HL-60 (cell line): Measurements from ENCODE around the gene PROB1.
"Not testable (repeated sequence)": the region's sequence is repeated elsewhere in the genome, so short reads cannot be mapped to it uniquely, and the experiment has no call there.

Experiments used
- DNase-seq, 2 experiments: peaks; one replicate each; pipeline ENCODE4 v3.0.0-alpha.2; 2010 to 2020; ENCODE audit warnings: low read depth in 1 of 2, low spot score in 1 of 2
- H3K27ac ChIP-seq: fragments of 250-450 bp; sonication (Bioruptor Pico); replicated peaks from 2 replicates; pipeline ENCODE4 v1.5.1; 2020; ENCODE audit warnings: mild to moderate bottlenecking, moderate library complexity
- H3K27me3 ChIP-seq: fragments of 250-450 bp; sonication (Bioruptor Pico); 2 replicates; pipeline ENCODE4 v1.5.1; 2021; ENCODE audit warnings: mild to moderate bottlenecking, moderate library complexity; ENCODE audit not compliant: insufficient read depth, poor library complexity, severe bottlenecking
- H3K4me3 ChIP-seq: replicated peaks from 2 replicates; pipeline ENCODE4 v1.5.1; 2011; ENCODE audit warnings: mild to moderate bottlenecking, control low read depth, low read length; ENCODE audit not compliant: insufficient read depth
- GABPA ChIP-seq: IDR thresholded peaks from 2 replicates; pipeline ENCODE4 v1.6.1; 2012; ENCODE audit warnings: low read depth
- POLR2AphosphoS5 ChIP-seq: IDR thresholded peaks from 2 replicates; pipeline ENCODE4 v1.6.1; 2012; ENCODE audit warnings: low read depth
- SPI1 ChIP-seq: IDR thresholded peaks from 2 replicates; pipeline ENCODE4 v1.6.1; 2012; ENCODE audit warnings: low read depth, mild to moderate bottlenecking, borderline replicate concordance
- TF ChIP-seq, protein P1 (sequence below): IDR thresholded peaks from 2 replicates; pipeline ENCODE4 v1.6.1; 2012; ENCODE audit warnings: low read depth; ENCODE audit not compliant: insufficient replicate concordance
- TF ChIP-seq, protein P2 (sequence below): IDR thresholded peaks from one replicate; pipeline ENCODE4 v1.5.1; 2011; ENCODE audit warnings: low read length, control low read depth, inconsistent platforms; ENCODE audit not compliant: insufficient read depth

PROB1 gene

DNA sequence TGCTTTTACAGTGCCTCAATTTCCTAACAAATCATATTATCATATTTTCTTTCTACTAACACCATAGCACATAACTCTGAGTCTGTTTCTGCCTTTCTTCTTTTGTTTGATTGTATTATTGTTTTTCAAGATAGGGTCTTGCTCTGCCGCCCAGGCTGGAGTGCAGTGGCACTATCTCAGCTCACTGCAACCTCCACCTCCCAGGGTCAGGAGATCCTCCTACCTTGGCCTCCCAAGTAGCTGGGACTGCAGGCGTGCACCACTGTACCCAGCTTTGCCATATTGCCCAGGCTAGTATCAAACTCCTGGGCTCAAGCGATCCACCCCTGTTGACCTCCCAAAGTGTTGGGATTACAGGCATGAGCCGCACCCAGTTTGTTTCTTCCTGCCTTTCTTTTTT is 34.5 kb downstream of the PROB1 start:
- TF ChIP-seq POLR2AphosphoS5 (no peak), GABPA (no peak), SPI1 (no peak)
- TF ChIP-seq, protein P1, sequence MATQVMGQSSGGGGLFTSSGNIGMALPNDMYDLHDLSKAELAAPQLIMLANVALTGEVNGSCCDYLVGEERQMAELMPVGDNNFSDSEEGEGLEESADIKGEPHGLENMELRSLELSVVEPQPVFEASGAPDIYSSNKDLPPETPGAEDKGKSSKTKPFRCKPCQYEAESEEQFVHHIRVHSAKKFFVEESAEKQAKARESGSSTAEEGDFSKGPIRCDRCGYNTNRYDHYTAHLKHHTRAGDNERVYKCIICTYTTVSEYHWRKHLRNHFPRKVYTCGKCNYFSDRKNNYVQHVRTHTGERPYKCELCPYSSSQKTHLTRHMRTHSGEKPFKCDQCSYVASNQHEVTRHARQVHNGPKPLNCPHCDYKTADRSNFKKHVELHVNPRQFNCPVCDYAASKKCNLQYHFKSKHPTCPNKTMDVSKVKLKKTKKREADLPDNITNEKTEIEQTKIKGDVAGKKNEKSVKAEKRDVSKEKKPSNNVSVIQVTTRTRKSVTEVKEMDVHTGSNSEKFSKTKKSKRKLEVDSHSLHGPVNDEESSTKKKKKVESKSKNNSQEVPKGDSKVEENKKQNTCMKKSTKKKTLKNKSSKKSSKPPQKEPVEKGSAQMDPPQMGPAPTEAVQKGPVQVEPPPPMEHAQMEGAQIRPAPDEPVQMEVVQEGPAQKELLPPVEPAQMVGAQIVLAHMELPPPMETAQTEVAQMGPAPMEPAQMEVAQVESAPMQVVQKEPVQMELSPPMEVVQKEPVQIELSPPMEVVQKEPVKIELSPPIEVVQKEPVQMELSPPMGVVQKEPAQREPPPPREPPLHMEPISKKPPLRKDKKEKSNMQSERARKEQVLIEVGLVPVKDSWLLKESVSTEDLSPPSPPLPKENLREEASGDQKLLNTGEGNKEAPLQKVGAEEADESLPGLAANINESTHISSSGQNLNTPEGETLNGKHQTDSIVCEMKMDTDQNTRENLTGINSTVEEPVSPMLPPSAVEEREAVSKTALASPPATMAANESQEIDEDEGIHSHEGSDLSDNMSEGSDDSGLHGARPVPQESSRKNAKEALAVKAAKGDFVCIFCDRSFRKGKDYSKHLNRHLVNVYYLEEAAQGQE: no peak
- TF ChIP-seq, protein P2, sequence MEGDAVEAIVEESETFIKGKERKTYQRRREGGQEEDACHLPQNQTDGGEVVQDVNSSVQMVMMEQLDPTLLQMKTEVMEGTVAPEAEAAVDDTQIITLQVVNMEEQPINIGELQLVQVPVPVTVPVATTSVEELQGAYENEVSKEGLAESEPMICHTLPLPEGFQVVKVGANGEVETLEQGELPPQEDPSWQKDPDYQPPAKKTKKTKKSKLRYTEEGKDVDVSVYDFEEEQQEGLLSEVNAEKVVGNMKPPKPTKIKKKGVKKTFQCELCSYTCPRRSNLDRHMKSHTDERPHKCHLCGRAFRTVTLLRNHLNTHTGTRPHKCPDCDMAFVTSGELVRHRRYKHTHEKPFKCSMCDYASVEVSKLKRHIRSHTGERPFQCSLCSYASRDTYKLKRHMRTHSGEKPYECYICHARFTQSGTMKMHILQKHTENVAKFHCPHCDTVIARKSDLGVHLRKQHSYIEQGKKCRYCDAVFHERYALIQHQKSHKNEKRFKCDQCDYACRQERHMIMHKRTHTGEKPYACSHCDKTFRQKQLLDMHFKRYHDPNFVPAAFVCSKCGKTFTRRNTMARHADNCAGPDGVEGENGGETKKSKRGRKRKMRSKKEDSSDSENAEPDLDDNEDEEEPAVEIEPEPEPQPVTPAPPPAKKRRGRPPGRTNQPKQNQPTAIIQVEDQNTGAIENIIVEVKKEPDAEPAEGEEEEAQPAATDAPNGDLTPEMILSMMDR: no peak
- H3K4me3 ChIP-seq: no peak overlapping the region
- H3K27ac ChIP-seq: no peak overlapping the region
- DNase-seq: no peak
- H3K27me3 ChIP-seq: no peaks in the 10 kb centered on the region

DNA sequence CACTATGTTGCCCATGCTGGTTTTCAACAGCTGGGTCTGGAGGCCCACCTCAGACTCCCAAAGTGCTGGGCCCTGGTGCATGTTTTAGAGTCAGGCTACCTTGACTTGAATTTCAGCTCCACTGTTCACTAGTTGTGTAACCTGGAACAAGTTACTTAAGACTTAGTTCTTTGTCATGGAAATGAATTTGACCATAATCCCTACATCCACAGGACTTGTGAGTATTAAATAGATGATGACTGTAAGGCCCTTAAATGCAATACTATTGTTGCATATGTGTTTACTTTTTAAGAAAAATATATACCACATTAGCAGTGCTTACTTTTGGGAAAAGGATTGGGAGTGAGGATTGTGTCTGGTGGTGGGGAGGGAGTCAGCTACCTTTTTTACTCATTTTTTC is 36.8 kb downstream of the PROB1 start:
- no peak for DNase-seq
- Histone ChIP-seq H3K4me3 (no peak overlapping the region), H3K27ac (no peak overlapping the region), H3K27me3 (no peaks in the 10 kb centered on the region)
- TF ChIP-seq, protein P1: no peak
- no peak for TF ChIP-seq GABPA
- TF ChIP-seq, protein P2: no peak
- no peak for TF ChIP-seq POLR2AphosphoS5
- TF ChIP-seq SPI1: no peak

DNA sequence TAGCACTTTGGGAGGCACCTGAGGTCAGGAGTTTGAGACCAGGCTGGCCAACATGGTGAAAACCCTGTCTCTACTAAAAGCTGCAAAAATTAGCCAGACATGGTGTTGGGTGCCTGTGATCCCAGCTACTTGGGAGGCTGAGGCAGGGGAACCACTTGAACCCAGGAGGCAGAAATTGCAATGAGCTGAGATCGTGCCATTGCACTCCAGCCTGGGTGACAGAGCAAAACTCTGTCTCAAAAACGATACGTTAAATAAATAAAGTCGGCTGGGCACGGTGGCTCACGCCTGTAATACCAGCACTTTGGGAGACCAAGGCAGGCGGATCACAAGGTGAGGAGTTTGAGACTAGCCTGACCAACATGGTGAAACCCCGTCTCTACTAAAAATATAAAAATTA is 39.0 kb downstream of the PROB1 start:
- H3K4me3 ChIP-seq, H3K27me3 ChIP-seq, H3K27ac ChIP-seq, DNase-seq: not testable (repeated sequence)

DNA sequence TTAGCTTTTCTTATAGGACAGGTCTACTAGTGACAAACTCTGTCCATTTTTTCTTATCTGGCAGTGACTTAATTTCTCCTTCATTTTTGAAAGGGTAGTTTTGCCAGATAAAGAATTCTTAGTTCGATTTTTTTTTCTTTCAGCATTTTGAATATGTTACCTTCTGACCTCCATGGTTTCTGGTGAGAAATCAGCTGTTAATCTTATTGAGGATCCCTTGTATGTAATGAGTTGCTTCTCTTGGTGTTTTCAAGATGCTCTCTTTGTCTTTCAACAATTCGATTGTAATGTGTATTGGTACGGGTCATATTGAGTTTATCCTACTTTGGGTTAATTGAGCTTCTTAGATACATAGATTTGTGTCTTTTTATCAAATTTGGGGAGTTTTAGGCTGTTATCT is 40.7 kb downstream of the PROB1 start:
- no peak for DNase-seq
- no peak overlapping the region for H3K27ac ChIP-seq
- H3K4me3 ChIP-seq: no peak overlapping the region
- no peaks in the 10 kb centered on the region for H3K27me3 ChIP-seq
- no peak for TF ChIP-seq GABPA
- TF ChIP-seq, protein P2: no peak
- TF ChIP-seq SPI1: no peak
- no peak for TF ChIP-seq POLR2AphosphoS5
- TF ChIP-seq, protein P1: no peak

DNA sequence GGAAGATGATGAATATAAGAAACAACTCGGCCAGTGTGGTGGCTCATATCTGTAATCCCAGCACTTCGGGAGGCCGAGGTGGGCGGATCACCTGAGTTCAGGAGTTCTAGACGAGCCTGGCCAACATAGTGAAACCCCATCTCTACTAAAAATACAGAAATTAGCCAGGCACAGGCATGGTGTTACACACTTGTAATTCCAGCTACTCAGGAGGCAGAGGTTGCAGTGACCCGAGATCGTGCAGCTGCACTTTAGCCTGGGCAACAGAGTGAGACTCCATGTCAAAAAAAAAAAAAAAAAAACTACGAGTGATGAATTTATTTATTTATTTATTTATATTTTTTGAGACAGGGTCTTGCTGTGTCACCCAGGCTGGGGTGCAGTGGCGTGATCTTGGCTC is 47.0 kb downstream of the PROB1 start:
- not testable (repeated sequence) for H3K27me3 ChIP-seq, DNase-seq, H3K4me3 ChIP-seq, H3K27ac ChIP-seq

DNA sequence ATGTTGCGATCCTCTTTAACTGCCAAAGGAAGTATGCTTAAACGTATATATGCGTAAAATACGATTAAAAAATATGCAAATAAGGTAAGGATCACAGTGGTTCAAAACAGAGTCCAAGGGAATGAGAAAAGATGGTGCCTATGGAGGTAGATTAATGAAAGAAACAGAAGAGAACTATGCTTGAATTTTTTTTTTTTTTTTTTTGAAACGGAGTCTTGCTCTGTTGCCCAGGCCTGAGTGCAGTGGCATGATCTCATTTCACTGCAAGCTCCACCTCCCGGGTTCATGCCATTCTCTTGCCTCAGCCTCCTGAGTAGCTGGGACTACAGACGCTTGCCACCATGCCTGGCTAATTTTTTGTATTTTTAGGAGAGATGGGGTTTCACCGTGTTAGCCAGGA is 49.5 kb downstream of the PROB1 start:
- H3K27me3 ChIP-seq, H3K4me3 ChIP-seq, H3K27ac ChIP-seq, DNase-seq: not testable (repeated sequence)
